Suppressor macrophage treated with lipopolysaccharide for 4 hours (primary cell): ENCODE results near the gene TMEM50A.
"Not testable (repeated sequence)": the region's sequence is repeated elsewhere in the genome, so short reads cannot be mapped to it uniquely, and the experiment has no call there.

Source experiments
- DNase-seq: peaks from one replicate; pipeline ENCODE4 v3.0.0-alpha.2; 2020

TMEM50A gene

GRCh38 chr1:25389721-25390120, 51.6 kb downstream of the TMEM50A start:
- not testable (repeated sequence) for DNase-seq

DNA sequence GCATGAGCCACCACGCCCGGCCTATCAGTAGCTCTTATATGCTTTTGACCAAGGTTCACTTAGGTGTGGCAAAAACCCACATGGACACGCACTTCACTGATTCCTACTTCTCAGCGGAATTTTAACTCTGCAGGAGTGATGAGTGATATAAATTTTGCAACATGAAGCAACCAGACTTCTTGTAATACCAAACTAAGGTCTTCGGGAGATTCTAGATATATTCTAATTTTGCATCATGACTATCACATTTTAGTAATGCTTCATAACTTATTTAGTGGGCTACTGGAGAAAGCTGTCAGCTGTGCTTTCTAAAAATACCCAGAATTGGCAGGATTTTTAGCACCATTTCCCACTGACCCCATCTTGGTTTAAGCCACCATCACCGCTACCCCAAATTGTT, 54.7 kb downstream of the TMEM50A start:
- no peak for DNase-seq

- DNase-seq, result not testable (repeated sequence)
Measured at GRCh38 chr1:25397549-25397948, 59.4 kb downstream of the TMEM50A start.

GRCh38 chr1:25398079-25398478, 59.9 kb downstream of the TMEM50A start:
- not testable (repeated sequence) for DNase-seq

DNA sequence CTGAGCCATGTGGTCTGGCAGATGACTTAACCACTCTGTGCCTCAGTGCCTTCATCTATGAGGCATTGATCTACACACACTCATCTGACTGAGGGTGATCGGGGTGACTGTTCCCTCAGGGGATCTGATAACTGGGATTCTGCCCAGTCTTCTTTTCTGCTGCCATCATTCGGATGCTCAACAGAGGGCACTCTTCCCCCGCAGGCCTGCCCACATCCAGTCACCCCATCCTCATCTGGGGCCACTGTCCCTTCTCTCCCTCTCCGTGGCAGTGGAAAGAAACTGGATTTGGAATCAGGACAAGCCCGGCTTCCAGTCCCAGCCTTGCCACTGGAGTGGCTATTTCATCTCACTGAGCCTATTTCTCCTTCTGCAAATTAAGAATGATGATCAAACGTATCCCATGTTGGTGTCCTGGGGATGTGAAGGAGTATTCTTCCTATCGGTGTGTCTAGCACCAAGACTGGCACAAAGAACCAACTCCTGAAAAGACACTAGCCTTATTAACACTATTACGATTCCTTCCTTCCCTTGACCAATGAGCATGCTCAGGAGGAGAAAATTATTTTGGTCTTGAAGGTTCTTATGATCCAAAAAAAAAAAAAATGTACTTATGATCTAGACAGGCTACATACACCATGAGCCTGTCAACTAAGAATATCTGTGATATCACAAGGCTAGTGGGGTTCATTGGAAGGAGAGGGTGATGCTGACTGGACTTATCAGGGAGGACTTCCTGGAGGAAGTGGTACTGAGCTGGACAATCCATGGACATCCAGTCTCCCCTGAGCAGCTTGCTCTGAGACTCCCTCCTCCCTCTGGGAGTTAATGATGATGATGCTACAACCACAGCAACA, 65.0 kb downstream of the TMEM50A start:
- DNase-seq, result not testable (repeated sequence)

DNA sequence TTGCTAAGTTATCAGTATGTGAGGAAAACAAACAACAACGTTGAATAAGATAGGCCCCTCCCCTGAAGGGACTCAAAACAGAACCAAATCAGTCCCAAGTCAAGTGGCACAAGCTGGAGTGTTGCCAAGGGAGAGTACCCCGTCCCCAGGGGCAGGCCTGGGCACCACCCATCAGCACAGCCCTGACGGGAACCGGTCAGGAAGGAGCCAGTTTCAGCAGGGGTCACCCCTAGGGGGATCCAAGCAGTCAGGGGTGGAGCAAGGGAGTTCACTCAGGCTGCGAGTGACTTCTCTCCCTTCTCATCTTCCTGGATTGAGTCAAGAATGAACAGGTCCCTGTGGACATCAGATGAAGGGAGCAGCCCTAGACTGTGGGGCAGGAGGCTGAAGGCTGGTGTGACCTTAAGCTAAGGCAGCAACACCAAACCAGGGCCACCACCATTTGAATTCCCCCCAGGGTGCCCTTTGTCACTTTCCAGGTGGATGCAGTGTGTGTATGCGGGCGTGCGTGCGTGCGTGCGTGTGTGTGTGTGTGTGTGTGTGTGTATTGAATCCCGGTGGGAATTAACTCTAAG, 67.7 kb downstream of the TMEM50A start:
- not testable (repeated sequence) for DNase-seq

DNA sequence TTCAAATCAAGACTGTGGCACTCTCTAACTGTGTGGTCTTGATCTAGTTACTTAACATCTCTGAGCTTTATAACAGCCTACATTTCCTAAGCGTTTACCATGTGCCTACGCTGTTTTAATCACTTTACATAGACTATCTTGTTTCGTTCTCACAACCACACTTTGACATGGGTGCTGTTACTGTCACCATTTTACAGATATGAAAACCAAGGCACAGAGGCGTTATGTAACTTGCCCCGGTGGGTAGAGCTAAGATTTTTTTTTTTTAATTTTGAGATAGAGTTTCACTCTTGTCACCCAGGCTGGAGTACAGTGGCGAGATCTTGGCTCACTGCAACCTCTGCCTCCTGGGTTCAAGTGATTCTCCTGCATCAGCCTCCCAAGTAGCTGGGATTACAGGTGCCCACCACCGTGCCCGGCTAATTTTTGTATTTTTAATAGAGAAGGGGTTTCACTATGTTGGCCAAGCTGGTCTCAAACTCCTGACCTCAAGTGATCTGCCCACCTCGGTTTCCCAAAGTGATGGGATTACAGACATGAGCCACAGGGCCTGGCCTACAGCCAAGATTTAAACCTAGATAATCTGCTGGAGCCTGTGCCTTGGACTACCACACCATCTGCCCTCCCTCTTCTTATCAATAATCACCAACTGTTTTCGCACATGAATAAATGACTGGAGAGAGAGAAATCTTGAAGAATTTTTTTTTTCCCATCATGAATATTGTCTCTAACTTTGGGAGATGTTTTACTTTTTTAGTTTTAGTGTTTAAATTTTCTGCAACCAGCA, 71.7 kb downstream of the TMEM50A start:
- DNase-seq, result not testable (repeated sequence)
